ENCODE data around the gene YTHDF2.

- TF ChIP-seq EZH2 (IDR thresholded peaks at IDR 0.05; ENCODE audit: borderline replicate concordance, low read depth, low read length) (no peak), RERE (CRISPR knock-in tag; IDR thresholded peaks at IDR 0.05; ENCODE audit: borderline replicate concordance) (no peak), NFIC (IDR thresholded peaks at IDR 0.05) (no peak), TOE1 (IDR thresholded peaks at IDR 0.05; ENCODE audit: borderline replicate concordance) (no peak), TOE1 (CRISPR knock-in tag; IDR thresholded peaks at IDR 0.05; ENCODE audit: borderline replicate concordance, low read depth) (no peak), CTCF (IDR thresholded peaks at IDR 0.05 in 2 of 3, conservative IDR thresholded peaks at IDR 0.05 in 1 of 3; ENCODE audit: insufficient read depth in 2 of 3, low read depth in 1 of 3, low read length in 3 of 3) (no peak), JUN (IDR thresholded peaks at IDR 0.05; ENCODE audit: borderline replicate concordance, low read depth, low read length) (no peak), JUN (CRISPR knock-in tag; IDR thresholded peaks at IDR 0.05; ENCODE audit: borderline replicate concordance) (no peak), SP2 (IDR thresholded peaks at IDR 0.05; ENCODE audit: extremely low read depth, low read depth, low read length, poor library complexity, severe bottlenecking) (no peak), POLR2A (conservative IDR thresholded peaks at IDR 0.05) (no peak), ZNF639 (CRISPR knock-in tag; conservative IDR thresholded peaks at IDR 0.05 in 1 of 2, IDR thresholded peaks at IDR 0.05 in 1 of 2) (no peak), REST (IDR thresholded peaks at IDR 0.05; ENCODE audit: borderline replicate concordance) (no peak), REST (CRISPR knock-in tag; IDR thresholded peaks at IDR 0.05; ENCODE audit: low read depth) (no peak), CREB1 (IDR thresholded peaks at IDR 0.05) (no peak), CREB1 (CRISPR knock-in tag; IDR thresholded peaks at IDR 0.05) (no peak), ZBTB34 (CRISPR knock-in tag; IDR thresholded peaks at IDR 0.05) (no peak), TARDBP (IDR thresholded peaks at IDR 0.05) (no peak)
These were observed 80.4 kb downstream of the YTHDF2 start for GRCh38 chr1:28817133-28817532.
